GM21526 (cell line): ENCODE measurements around the gene DOCK6.

Source experiments
- ATAC-seq: cut with Tn5 transposase; IDR thresholded peaks from one replicate; pipeline ENCODE4 v1.9.1; 2021; ENCODE audit warnings: moderate library complexity; ENCODE audit not compliant: unreplicated experiment, low FRiP score

The DOCK6 gene

GRCh38 chr19:11261971-11262839, at the start of gene DOCK6:
Gene DOCK6, minus strand, starts transcription at chr19:11262524. Its CDS starts 84 bp downstream, at chr19:11262440.
- ATAC-seq = no peak

GRCh38 chr19:11306337-11306736, 44.0 kb upstream of the DOCK6 start:
- ATAC-seq = no peak

- ATAC-seq = no peak
These were observed 42.6 kb upstream of the DOCK6 start for GRCh38 chr19:11304936-11305335.

GRCh38 chr19:11300811-11301120, 38.4 kb upstream of the DOCK6 start:
- no peak for ATAC-seq

- ATAC-seq = no peak
These were observed 37.9 kb upstream of the DOCK6 start for GRCh38 chr19:11299946-11300810.

GRCh38 chr19:11296264-11296663, 33.9 kb upstream of the DOCK6 start:
- no peak for ATAC-seq

GRCh38 chr19:11295665-11296245, 33.4 kb upstream of the DOCK6 start, which contains the start of gene TSPAN16:
Gene TSPAN16, plus strand, starts transcription at chr19:11296160. Its CDS starts 138 bp downstream, at chr19:11296298.
- no peak for ATAC-seq

GRCh38 chr19:11295180-11295579, 32.9 kb upstream of the DOCK6 start:
- ATAC-seq = no peak

- ATAC-seq = no peak
These were observed 31.4 kb upstream of the DOCK6 start for GRCh38 chr19:11293433-11294389.

GRCh38 chr19:11291991-11292390, 29.7 kb upstream of the DOCK6 start:
- ATAC-seq = no peak

- no peak for ATAC-seq
These were observed 29.1 kb upstream of the DOCK6 start for GRCh38 chr19:11291415-11291814.

- no peak for ATAC-seq
These were observed 27.9 kb upstream of the DOCK6 start for GRCh38 chr19:11290256-11290655.

- ATAC-seq = no peak
These were observed 26.0 kb upstream of the DOCK6 start for GRCh38 chr19:11288349-11288748.

GRCh38 chr19:11286312-11286974, 24.1 kb upstream of the DOCK6 start:
- ATAC-seq = no peak

- ATAC-seq = no peak
These were observed 22.2 kb upstream of the DOCK6 start for GRCh38 chr19:11284515-11284914.

GRCh38 chr19:11281356-11282049, 19.2 kb upstream of the DOCK6 start:
- no peak for ATAC-seq

- ATAC-seq = no peak
These were observed 17.3 kb upstream of the DOCK6 start for GRCh38 chr19:11279505-11280236.

- ATAC-seq = no peak
These were observed 16.3 kb upstream of the DOCK6 start for GRCh38 chr19:11278670-11279069.
